ENCODE results near the gene FXYD6. TPM values are rescaled to one million over a fixed set of nuclear protein-coding genes. Genes with fewer than 3 reads are reported as not detected.

Gene FXYD6
- total and polyA plus RNA-seq, 9 of the 15 experiments (the other 6 are each of a cell fraction or from before 2014, with no cell fraction given): 0.07 to 0.35 TPM; not detected in 7

GRCh38 chr11:117907276-117908108 is 31.0 kb upstream of the FXYD6 start (continued):
- no peak for TF ChIP-seq NR0B1 (IDR thresholded peaks at IDR 0.05; ENCODE audit: partially characterized antibody)
- TF ChIP-seq FOXA3 (CRISPR knock-in tag; conservative IDR thresholded peaks at IDR 0.05 in 1 of 2, IDR thresholded peaks at IDR 0.05 in 1 of 2): no peak
- TF ChIP-seq TAL1 (IDR thresholded peaks at IDR 0.05): no peak
- no peak for TF ChIP-seq ZFP36 (IDR thresholded peaks at IDR 0.05; ENCODE audit: low read depth, low read length, partially characterized antibody)
- no peak for TF ChIP-seq BRD4 (IDR thresholded peaks at IDR 0.05)
- no peak for TF ChIP-seq KLF6 (CRISPR knock-in tag; IDR thresholded peaks at IDR 0.05; ENCODE audit: borderline replicate concordance)
- no peak for TF ChIP-seq ZKSCAN8 (CRISPR knock-in tag; IDR thresholded peaks at IDR 0.05)
- TF ChIP-seq EZH2 (IDR thresholded peaks at IDR 0.05; ENCODE audit: borderline replicate concordance, low read depth, low read length): no peak
- no peak for TF ChIP-seq RFX5 (IDR thresholded peaks at IDR 0.05; ENCODE audit: low read depth, low read length)
- TF ChIP-seq ZC3H4 (CRISPR knock-in tag; IDR thresholded peaks at IDR 0.05; ENCODE audit: borderline replicate concordance): no peak; the same call in 1 of the 2 replicates
- TF ChIP-seq PCBP1 (IDR thresholded peaks at IDR 0.05; ENCODE audit: low read depth, low read length, poor library complexity, severe bottlenecking): no peak
- TF ChIP-seq ZNF174 (CRISPR knock-in tag; IDR thresholded peaks at IDR 0.05): no peak
- TF ChIP-seq TARDBP (IDR thresholded peaks at IDR 0.05): no peak
- no peak for TF ChIP-seq TRIM28 (IDR thresholded peaks at IDR 0.05)
- no peak for TF ChIP-seq ZNF165 (CRISPR knock-in tag; IDR thresholded peaks at IDR 0.05; ENCODE audit: borderline replicate concordance)
- no peak for TF ChIP-seq MBD1 (CRISPR knock-in tag; IDR thresholded peaks at IDR 0.05)
- peak; percentile 68; the same call in 1 of the 2 replicates for TF ChIP-seq PHF8 (IDR thresholded peaks at IDR 0.05; ENCODE audit: borderline replicate concordance, low read length)
- TF ChIP-seq NR3C1 (CRISPR knock-in tag; IDR thresholded peaks at IDR 0.05): no peak
- TF ChIP-seq HMG20B (CRISPR knock-in tag; IDR thresholded peaks at IDR 0.05): no peak
- no peak; a peak in 1 of 4 replicates for TF ChIP-seq TRIM24 (IDR thresholded peaks at IDR 0.05)
- TF ChIP-seq SPI1 (IDR thresholded peaks at IDR 0.05; ENCODE audit: borderline replicate concordance, low read depth, low read length): no peak
- TF ChIP-seq PHTF2 (CRISPR knock-in tag; IDR thresholded peaks at IDR 0.05): no peak
- TF ChIP-seq SIN3A (IDR thresholded peaks at IDR 0.05; ENCODE audit: borderline replicate concordance in 2 of 2, control insufficient read depth in 1 of 2, low read depth in 2 of 2, low read length in 2 of 2): no peak
- no peak for TF ChIP-seq MCM5 (IDR thresholded peaks at IDR 0.05; ENCODE audit: low read depth)
- no peak for TF ChIP-seq YBX1 (IDR thresholded peaks at IDR 0.05)
- TF ChIP-seq XRCC3 (IDR thresholded peaks at IDR 0.05): no peak
- TF ChIP-seq TBP (optimal IDR thresholded peaks at IDR 0.05; ENCODE audit: low read depth, low read length): peak; percentile 83
- no peak for TF ChIP-seq PHF20 (IDR thresholded peaks at IDR 0.05; ENCODE audit: partially characterized antibody)
- TF ChIP-seq HNRNPH1 (optimal IDR thresholded peaks at IDR 0.05; ENCODE audit: low read depth, low read length): no peak
- no peak for TF ChIP-seq HDGF (IDR thresholded peaks at IDR 0.05)

Measured in K562 (cell line).